ENCODE measurements around the gene TMC3. TPM values are rescaled to one million over a fixed set of nuclear protein-coding genes. Genes with fewer than 3 reads are reported as not detected.

Gene TMC3
- total and polyA plus RNA-seq, 4 donors = 0.02 to 0.13 TPM; not detected in 2

- Histone ChIP-seq H3K27me3 (ENCODE audit: control insufficient read depth in 4 of 4, insufficient read depth in 4 of 4, low read length in 3 of 4) (no peaks in the 10 kb centered on the region), H3K9ac (ENCODE audit: low read depth in 1 of 2, low read length in 2 of 2) (no peak overlapping the region), H3K27ac (ENCODE audit: low read depth in 1 of 2, low read length in 2 of 2) (no peak overlapping the region), H3K36me3 (ENCODE audit: control insufficient read depth in 4 of 4, insufficient read depth in 3 of 4, low read depth in 1 of 4, low read length in 3 of 4) (peaks cover 0 to 7% (median 5%) of the 10 kb centered on the region in 4 donors), H3K4me1 (ENCODE audit: control insufficient read depth in 4 of 4, insufficient read depth in 4 of 4, low read length in 3 of 4) (no peaks in the 10 kb centered on the region), H3K9me3 (ENCODE audit: control insufficient read depth in 4 of 4, low read length in 3 of 4) (no peaks in the 10 kb centered on the region), H3K4me3 (ENCODE audit: low read depth in 1 of 3, low read length in 3 of 3) (no peak overlapping the region)
- TF ChIP-seq ZBTB33 (IDR thresholded peaks at IDR 0.05) (no peak), MAX (IDR thresholded peaks at IDR 0.05) (no peak), REST (IDR thresholded peaks at IDR 0.05) (no peak), SP1 (IDR thresholded peaks at IDR 0.05) (no peak), JUND (IDR thresholded peaks at IDR 0.05) (no peak), FOXA1 (IDR thresholded peaks at IDR 0.05) (no peak), RXRA (IDR thresholded peaks at IDR 0.05) (no peak), RAD21 (IDR thresholded peaks at IDR 0.05) (no peak), ATF3 (IDR thresholded peaks at IDR 0.05) (no peak), CTCF (IDR thresholded peaks at IDR 0.05; ENCODE audit: low read depth, low read length, missing input control) (no peak), HNF4G (IDR thresholded peaks at IDR 0.05) (no peak), EGR1 (IDR thresholded peaks at IDR 0.05; ENCODE audit: low read depth in 2 of 2) (no peak), GABPA (IDR thresholded peaks at IDR 0.05 in 1 of 2, conservative IDR thresholded peaks at IDR 0.05 in 1 of 2) (no peak), NR2F2 (IDR thresholded peaks at IDR 0.05) (no peak), HNF4A (conservative IDR thresholded peaks at IDR 0.05) (no peak), TAF1 (conservative IDR thresholded peaks at IDR 0.05) (no peak), YY1 (IDR thresholded peaks at IDR 0.05) (no peak), FOXA2 (IDR thresholded peaks at IDR 0.05) (no peak)
- WGBS = 94% methylated on average over 6 of the region's 6 CpGs
- no peak for DNase-seq (ENCODE audit: low spot score)
Observed at GRCh38 chr15:81358248-81358647, 15.8 kb downstream of the TMC3 start.
